Measurements from ENCODE around the gene SLC39A9. TPM values are rescaled to one million over a fixed set of nuclear protein-coding genes. Genes with fewer than 3 reads are reported as not detected.

The SLC39A9 gene
- total and polyA plus RNA-seq, 2 of the 4 experiments (the other 2 are of a cell fraction), result 41.4 to 168 TPM

- Histone ChIP-seq H2BK20ac (ENCODE audit: low read depth, low read length) (no peak overlapping the region), H3K9ac (ENCODE audit: low read depth, low read length) (no peak overlapping the region), H3K36me3 (ENCODE audit: control insufficient read depth, insufficient read depth, low read length) (0 out of 2 replicates have a peak, but pooled peaks cover 2% of the 10 kb centered on the region), H2AFZ (replicated peaks; ENCODE audit: low read length, poor library complexity) (no peak overlapping the region), H4K20me1 (ENCODE audit: insufficient read depth, low read length) (no peaks in the 10 kb centered on the region), H4K91ac (ENCODE audit: insufficient read depth, low read depth, low read length) (no peak overlapping the region), H2BK120ac (ENCODE audit: low read depth, low read length) (no peak overlapping the region), H3K23ac (ENCODE audit: low read depth, low read length) (no peak overlapping the region; the same call in 1 of the 2 replicates), H3K4me1 (ENCODE audit: control insufficient read depth, insufficient read depth, low read length) (no peaks in the 10 kb centered on the region), H3K79me1 (ENCODE audit: low read depth in 1 of 2, low read length in 2 of 2) (no peaks in the 10 kb centered on the region), H2BK15ac (ENCODE audit: low read depth, low read length) (no peak overlapping the region), H3K14ac (replicated peaks; ENCODE audit: low read depth, low read length) (no peak overlapping the region), H3K27ac (ENCODE audit: insufficient read depth, low read length) (no peak overlapping the region), H3K18ac (ENCODE audit: low read depth, low read length) (no peak overlapping the region), H3K9me3 (ENCODE audit: control insufficient read depth, insufficient read depth, low read length) (no peaks in the 10 kb centered on the region), H4K5ac (ENCODE audit: low read depth, low read length) (no peak overlapping the region), H3K4me2 (ENCODE audit: low read depth, low read length) (no peak overlapping the region), H4K8ac (ENCODE audit: low read depth in 2 of 2, low read length in 2 of 2) (no peak overlapping the region), H3K4ac (ENCODE audit: low read depth, low read length) (no peak overlapping the region), H3K56ac (ENCODE audit: extremely low read depth, insufficient read depth, low read length) (no peak overlapping the region), H3K27me3 (ENCODE audit: control insufficient read depth, insufficient read depth, low read length) (no peaks in the 10 kb centered on the region), H3K9me1 (ENCODE audit: insufficient read depth, low read length) (no peaks in the 10 kb centered on the region), H2BK5ac (ENCODE audit: low read depth, low read length, poor library complexity, severe bottlenecking) (no peak overlapping the region), H3K4me3 (ENCODE audit: insufficient read depth, low read depth, low read length) (no peak overlapping the region), H2AK9ac (replicated peaks; ENCODE audit: low read depth, low read length, poor library complexity) (no peak overlapping the region), H2AK5ac (ENCODE audit: low read depth, low read length) (no peak overlapping the region)
- in situ Hi-C loops (cut with MboI; ENCODE audit: low sequenced_read_pairs) (no loop called here), intact Hi-C loops (cut with micrococcal nuclease) (no loop called here), dilution Hi-C loops (cut with HindIII; ENCODE audit: low sequenced_read_pairs, unreplicated experiment) (no loop called here)
- CTCF ChIA-PET, result no interaction called here
- ATAC-seq (ENCODE audit: low read depth) (no peak), DNase-seq (no peak)
- TF ChIP-seq SMC3 (IDR thresholded peaks at IDR 0.05; ENCODE audit: low read depth, low read length), result no peak
- TF ChIP-seq RFX5 (IDR thresholded peaks at IDR 0.05; ENCODE audit: low read depth, low read length), result no peak
- TF ChIP-seq RAD21 (IDR thresholded peaks at IDR 0.05; ENCODE audit: low read length), result no peak
- no peak for TF ChIP-seq MXI1 (IDR thresholded peaks at IDR 0.05; ENCODE audit: borderline replicate concordance, low read depth, low read length)
- TF ChIP-seq CHD1 (IDR thresholded peaks at IDR 0.05; ENCODE audit: low read depth, low read length), result no peak
- TF ChIP-seq, protein P1, sequence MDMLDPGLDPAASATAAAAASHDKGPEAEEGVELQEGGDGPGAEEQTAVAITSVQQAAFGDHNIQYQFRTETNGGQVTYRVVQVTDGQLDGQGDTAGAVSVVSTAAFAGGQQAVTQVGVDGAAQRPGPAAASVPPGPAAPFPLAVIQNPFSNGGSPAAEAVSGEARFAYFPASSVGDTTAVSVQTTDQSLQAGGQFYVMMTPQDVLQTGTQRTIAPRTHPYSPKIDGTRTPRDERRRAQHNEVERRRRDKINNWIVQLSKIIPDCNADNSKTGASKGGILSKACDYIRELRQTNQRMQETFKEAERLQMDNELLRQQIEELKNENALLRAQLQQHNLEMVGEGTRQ (IDR thresholded peaks at IDR 0.05; ENCODE audit: low read depth, low read length), result no peak
- TF ChIP-seq CEBPB (IDR thresholded peaks at IDR 0.05; ENCODE audit: low read depth, low read length), result no peak
- no TSS peak for BruUV-seq (replicated peaks)
- POLR2A ChIA-PET (ENCODE audit: unreplicated experiment), result no interaction called here
- WGBS, 2 experiments (ENCODE audit: extremely low coverage in 2 of 2, insufficient read length in 1 of 2), result no CpG with 5 or more reads among the region's 1 CpG
Observed at GRCh38 chr14:69368381-69368780, 30.1 kb upstream of the SLC39A9 start.
